OCI-LY1 (cell line): ENCODE results near the gene BMP4.

ENCODE experiments used
- H2AFZ ChIP-seq: fragments of 200-600 bp; sonication (generic), shearing (Covaris generic); 2 replicates; pipeline ENCODE4 v1.6.0; 2014; ENCODE audit warnings: antibody characterized with exemption, mild to moderate bottlenecking, low read length
- H3F3A ChIP-seq: fragments of 200-600 bp; sonication (generic), shearing (Covaris generic); 2 replicates; pipeline ENCODE4 v1.6.0; 2014; ENCODE audit warnings: mild to moderate bottlenecking, antibody characterized with exemption, low read length, moderate library complexity; ENCODE audit not compliant: insufficient read depth
- H3K27ac ChIP-seq: fragments of 200-600 bp; sonication (generic); 2 replicates; pipeline ENCODE4 v1.5.1; 2014; ENCODE audit warnings: low read length, mixed run types, mild to moderate bottlenecking, low read depth; ENCODE audit not compliant: poor library complexity, severe bottlenecking
- H3K27me3 ChIP-seq: fragments of 200-600 bp; sonication (generic); 2 replicates; pipeline ENCODE4 v1.6.0; 2014; ENCODE audit warnings: antibody characterized with exemption, mild to moderate bottlenecking, low read length, moderate library complexity; ENCODE audit not compliant: insufficient read depth
- H3K36me3 ChIP-seq: fragments of 200-600 bp; sonication (generic); 2 replicates; pipeline ENCODE4 v1.6.1; 2014; ENCODE audit warnings: mild to moderate bottlenecking, antibody characterized with exemption, low read length, moderate library complexity, mixed read lengths; ENCODE audit not compliant: insufficient read depth
- H3K4me1 ChIP-seq: fragments of 200-600 bp; sonication (generic); 2 replicates; pipeline ENCODE4 v1.5.1; 2014; ENCODE audit warnings: mild to moderate bottlenecking, low read length, moderate library complexity; ENCODE audit not compliant: insufficient read depth, severe bottlenecking
- H3K4me2 ChIP-seq: fragments of 200-600 bp; sonication (generic), shearing (Covaris generic); 2 replicates; pipeline ENCODE4 v1.6.1; 2014; ENCODE audit warnings: low read length
- H3K4me3 ChIP-seq: fragments of 200-600 bp; sonication (generic); 2 replicates; pipeline ENCODE4 v1.5.1; 2014; ENCODE audit warnings: low read length, low read depth, mild to moderate bottlenecking, mixed read lengths; ENCODE audit not compliant: poor library complexity, severe bottlenecking
- H3K79me2 ChIP-seq: fragments of 200-600 bp; shearing (Covaris generic); 2 replicates; pipeline ENCODE4 v1.6.1; 2016; ENCODE audit warnings: mixed run types, low read length, mixed read lengths; ENCODE audit not compliant: insufficient read depth
- H3K9ac ChIP-seq: fragments of 200-600 bp; sonication (generic), shearing (Covaris generic); 2 replicates; pipeline ENCODE4 v1.6.1; 2014; ENCODE audit warnings: mild to moderate bottlenecking, low read length, mixed read lengths
- H3K9me2 ChIP-seq: fragments of 200-600 bp; sonication (generic), shearing (Covaris generic); 2 replicates; pipeline ENCODE4 v1.6.1; 2014; ENCODE audit warnings: low read depth, mild to moderate bottlenecking, low read length, mixed read lengths
- H3K9me3 ChIP-seq: fragments of 200-600 bp; shearing (Covaris generic); 2 replicates; pipeline ENCODE4 v1.6.1; 2014; ENCODE audit warnings: low read length, mixed read lengths
- H4K20me1 ChIP-seq: fragments of 200-600 bp; sonication (generic), shearing (Covaris generic); 2 replicates; pipeline ENCODE4 v1.6.0; 2016; ENCODE audit warnings: mild to moderate bottlenecking, low read length; ENCODE audit not compliant: insufficient read depth
- CTCF ChIP-seq: fragments of 200-600 bp; sonication (generic), shearing (Covaris generic); IDR thresholded peaks from 2 replicates; pipeline ENCODE4 v1.5.1; 2017; ENCODE audit warnings: mild to moderate bottlenecking, antibody characterized with exemption, low read length, moderate library complexity, mixed read lengths
- EZH2 ChIP-seq: fragments of 200-600 bp; sonication (generic), shearing (Covaris generic); IDR thresholded peaks from 2 replicates; pipeline ENCODE4 v1.8.0; 2017; ENCODE audit warnings: borderline replicate concordance, mixed run types, mild to moderate bottlenecking, antibody characterized with exemption, low read length, moderate library complexity, mixed read lengths

BMP4 gene

DNA sequence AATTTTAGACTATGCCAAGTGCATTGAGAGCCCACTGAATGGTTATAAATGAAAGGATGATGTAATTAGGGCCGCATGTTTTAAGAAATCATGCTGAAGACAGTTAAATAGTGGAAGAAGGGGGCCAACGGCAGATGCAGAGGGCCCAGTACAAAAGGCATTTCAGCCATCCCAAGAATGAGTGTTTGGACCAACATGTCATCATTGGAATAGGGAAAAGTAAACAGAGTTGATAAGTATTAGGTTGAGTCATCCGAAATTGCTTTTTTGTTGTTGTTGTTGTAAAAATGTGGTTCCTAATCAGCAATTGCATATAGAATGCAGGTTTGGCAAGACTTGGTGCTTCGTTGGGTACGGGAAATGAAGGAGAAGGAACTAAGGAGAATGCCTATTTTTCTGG, 29.5 kb downstream of the BMP4 start:
- Histone ChIP-seq H3K9ac (no peak overlapping the region), H3K27ac (no peak overlapping the region), H3K4me1 (no peaks in the 10 kb centered on the region), H3K27me3 (no peaks in the 10 kb centered on the region), H4K20me1 (no peaks in the 10 kb centered on the region), H3K36me3 (no peaks in the 10 kb centered on the region), H3K9me3 (no peaks in the 10 kb centered on the region), H3K79me2 (no peaks in the 10 kb centered on the region), H3F3A (no peaks in the 10 kb centered on the region), H3K4me3 (no peak overlapping the region), H3K9me2 (no peaks in the 10 kb centered on the region), H2AFZ (no peak overlapping the region), H3K4me2 (no peak overlapping the region)
- TF ChIP-seq CTCF (no peak), EZH2 (no peak)

DNA sequence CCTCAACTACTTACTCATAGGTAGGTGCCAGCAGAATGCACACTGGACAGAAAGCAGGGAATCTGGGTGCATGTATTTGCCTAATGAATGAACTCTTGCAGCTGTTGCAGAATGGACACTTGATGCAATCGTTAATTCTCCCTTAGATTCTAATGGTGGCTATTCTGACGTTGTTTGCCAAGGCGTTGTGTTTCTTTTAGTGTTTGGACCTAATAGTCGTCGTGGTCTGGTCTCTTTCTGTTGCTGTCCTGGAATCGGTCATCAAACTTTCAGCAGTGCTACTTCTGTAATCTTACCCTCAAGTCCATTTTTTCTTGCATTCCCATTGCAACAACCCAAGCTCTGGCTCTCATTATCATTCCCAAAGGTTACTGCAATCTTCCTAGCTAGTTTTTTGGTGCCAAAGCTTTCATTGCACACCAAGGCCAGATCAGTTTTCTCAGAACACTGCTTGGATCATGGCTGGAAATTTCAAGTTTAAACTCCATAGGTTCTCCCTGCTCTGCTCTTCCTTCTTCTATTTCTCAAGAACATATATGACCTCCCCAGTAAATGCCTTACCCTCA, 31.3 kb downstream of the BMP4 start:
- no peak overlapping the region for H3K4me3 ChIP-seq
- H3K9me3 ChIP-seq = no peaks in the 10 kb centered on the region
- TF ChIP-seq CTCF (no peak), EZH2 (no peak)
- H3K79me2 ChIP-seq = no peaks in the 10 kb centered on the region
- H3F3A ChIP-seq = no peaks in the 10 kb centered on the region
- no peaks in the 10 kb centered on the region for H3K36me3 ChIP-seq
- no peak overlapping the region for H2AFZ ChIP-seq
- H3K27me3 ChIP-seq = no peaks in the 10 kb centered on the region
- H4K20me1 ChIP-seq = no peaks in the 10 kb centered on the region
- no peak overlapping the region for H3K27ac ChIP-seq
- H3K9ac ChIP-seq = no peak overlapping the region
- H3K9me2 ChIP-seq = no peaks in the 10 kb centered on the region
- no peaks in the 10 kb centered on the region for H3K4me1 ChIP-seq
- no peak overlapping the region for H3K4me2 ChIP-seq

GRCh38 chr14:53924753-53925152, 31.9 kb downstream of the BMP4 start:
- Histone ChIP-seq H3K27ac (no peak overlapping the region), H2AFZ (no peak overlapping the region), H3F3A (no peaks in the 10 kb centered on the region), H3K4me1 (no peaks in the 10 kb centered on the region), H3K9ac (no peak overlapping the region), H3K4me2 (no peak overlapping the region), H3K27me3 (no peaks in the 10 kb centered on the region), H3K79me2 (no peaks in the 10 kb centered on the region), H4K20me1 (no peaks in the 10 kb centered on the region), H3K9me2 (no peaks in the 10 kb centered on the region), H3K9me3 (no peaks in the 10 kb centered on the region), H3K36me3 (no peaks in the 10 kb centered on the region), H3K4me3 (no peak overlapping the region)
- no peak for TF ChIP-seq EZH2
- no peak for TF ChIP-seq CTCF
